Kidney (tissue), 14 donors: ENCODE data around the gene RBP7. TPM values are rescaled to one million over a fixed set of nuclear protein-coding genes. Genes with fewer than 3 reads are reported as not detected.

Experiments
- DNase-seq, 5 donors: peaks; one replicate each; pipeline ENCODE4 v3.0.0-alpha.2; 2013 to 2020
- FAIRE-seq: peaks from 2 replicates; lab custom pipeline; 2012; peaks lifted over from hg19 to GRCh38; lab: Jason Lieb, UNC
- H3K27ac ChIP-seq, 2 donors: one replicate each; pipeline ENCODE4 v1.7.0; 2013; ENCODE audit warnings: low read depth in 2 of 2, low read length in 2 of 2, inconsistent platforms in 1 of 2
- H3K27me3 ChIP-seq: one replicate; pipeline ENCODE4 v1.7.1; 2013; ENCODE audit warnings: low read length, inconsistent platforms; ENCODE audit not compliant: control insufficient read depth, insufficient read depth
- H3K36me3 ChIP-seq, 3 donors: one replicate each; pipeline versions ENCODE4 v1.7.0 to v1.7.1; 2013; ENCODE audit warnings: low read length in 3 of 3, control low read depth in 1 of 3, inconsistent platforms in 1 of 3; ENCODE audit not compliant: insufficient read depth in 3 of 3, control insufficient read depth in 2 of 3
- H3K4me1 ChIP-seq, 3 donors: one replicate each; pipeline versions ENCODE4 v1.7.0 to v1.7.1; 2013; ENCODE audit warnings: low read length in 3 of 3, inconsistent platforms in 1 of 3, low read depth in 1 of 3; ENCODE audit not compliant: control insufficient read depth in 2 of 3, insufficient read depth in 2 of 3
- H3K4me3 ChIP-seq, 3 donors: one replicate each; pipeline versions ENCODE4 v1.7.0 to v1.8.1; 2013; ENCODE audit warnings: low read length in 3 of 3, control low read depth in 1 of 3, inconsistent platforms in 1 of 3
- H3K9ac ChIP-seq, 3 donors: one replicate each; pipeline versions ENCODE4 v1.7.0 to v1.7.1; 2013; ENCODE audit warnings: low read length in 3 of 3, control low read depth in 1 of 3, inconsistent platforms in 1 of 3
- H3K9me3 ChIP-seq, 3 donors: one replicate each; pipeline versions ENCODE4 v1.7.0 to v1.7.1; 2013; ENCODE audit warnings: low read length in 3 of 3, control low read depth in 1 of 3, inconsistent platforms in 1 of 3; ENCODE audit not compliant: control insufficient read depth in 2 of 3, insufficient read depth in 1 of 3
- intact Hi-C: fragments of 100-400 bp; cut with DNase I; formaldehyde crosslinking; loops from one replicate; pipeline ENCODE4 v1.11.1; 2022
- polyA plus RNA-seq: library from polyadenylated mRNA; stranded (reverse); fragments of 350-450 nt; fragmentation: Illumina TruSeq; extraction: RNeasy Lipid Tissue Mini Kit (QIAGEN cat#74804); gene quantifications from one replicate; pipeline ENCODE4 v1.2.3, GENCODE V29; 2014; ENCODE audit warnings: low read depth, low replicate concordance; ENCODE audit not compliant: insufficient read depth
- total RNA-seq: library from RNA; stranded (reverse); fragmentation: NEBNext Ultra II Directional; extraction: Animal tissue kit (Norgen Biotek cat#: 25700); gene quantifications from one replicate; pipeline ENCODE4 v1.2.1, GENCODE V29; 2021
- TF ChIP-seq, protein P1 (sequence below): IDR thresholded peaks from 3 replicates; pipeline ENCODE4 v1.5.1; 2012; ENCODE audit warnings: mild to moderate bottlenecking, moderate library complexity, borderline replicate concordance; ENCODE audit not compliant: insufficient read depth; ENCODE audit errors: extremely low read depth
- donor health status: control.
- donor health status: control.
- donor health status: control.
- donor health status: control.
- donor health status: control.
- donor health status: DM: yes; HTN: yes; CAD: no.
- donor health status: Normal renal cell carcinoma (clear cell type).

The RBP7 gene
- total and polyA plus RNA-seq, 2 donors from 2014 or later = 21.2 to 49.3 TPM

DNA sequence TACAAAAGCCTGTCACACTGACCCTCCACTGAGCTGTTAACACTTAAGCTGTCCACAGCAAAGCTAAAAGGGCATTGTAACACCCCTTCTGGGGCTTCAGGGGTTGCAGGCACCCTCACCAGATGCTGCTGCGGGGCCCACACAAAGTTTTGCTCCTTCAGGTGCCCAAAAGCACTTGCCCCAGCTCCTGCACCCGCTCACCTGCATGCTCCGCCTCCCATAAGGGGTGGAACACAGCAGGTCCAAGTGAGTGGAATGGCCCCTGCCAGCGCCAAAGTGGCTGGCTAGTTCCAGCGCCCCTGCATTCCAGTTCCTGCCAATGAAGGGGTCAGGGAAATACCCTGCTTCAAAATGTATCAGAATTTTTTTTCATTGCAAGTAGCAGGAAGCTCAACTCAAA, 7.3 kb upstream of the RBP7 start:
- H3K27me3 ChIP-seq = no peaks in the 10 kb centered on the region
- no peaks in the 10 kb centered on the region for H3K36me3 ChIP-seq
- H3K9me3 ChIP-seq = no peaks in the 10 kb centered on the region
- no peak overlapping the region for H3K4me3 ChIP-seq
- TF ChIP-seq, protein P1, sequence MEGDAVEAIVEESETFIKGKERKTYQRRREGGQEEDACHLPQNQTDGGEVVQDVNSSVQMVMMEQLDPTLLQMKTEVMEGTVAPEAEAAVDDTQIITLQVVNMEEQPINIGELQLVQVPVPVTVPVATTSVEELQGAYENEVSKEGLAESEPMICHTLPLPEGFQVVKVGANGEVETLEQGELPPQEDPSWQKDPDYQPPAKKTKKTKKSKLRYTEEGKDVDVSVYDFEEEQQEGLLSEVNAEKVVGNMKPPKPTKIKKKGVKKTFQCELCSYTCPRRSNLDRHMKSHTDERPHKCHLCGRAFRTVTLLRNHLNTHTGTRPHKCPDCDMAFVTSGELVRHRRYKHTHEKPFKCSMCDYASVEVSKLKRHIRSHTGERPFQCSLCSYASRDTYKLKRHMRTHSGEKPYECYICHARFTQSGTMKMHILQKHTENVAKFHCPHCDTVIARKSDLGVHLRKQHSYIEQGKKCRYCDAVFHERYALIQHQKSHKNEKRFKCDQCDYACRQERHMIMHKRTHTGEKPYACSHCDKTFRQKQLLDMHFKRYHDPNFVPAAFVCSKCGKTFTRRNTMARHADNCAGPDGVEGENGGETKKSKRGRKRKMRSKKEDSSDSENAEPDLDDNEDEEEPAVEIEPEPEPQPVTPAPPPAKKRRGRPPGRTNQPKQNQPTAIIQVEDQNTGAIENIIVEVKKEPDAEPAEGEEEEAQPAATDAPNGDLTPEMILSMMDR = no peak
- DNase-seq = peak in 1 of 5 donors; percentile 68
- no peak overlapping the region for H3K9ac ChIP-seq
- FAIRE-seq = no peak
- no peak overlapping the region for H3K27ac ChIP-seq
- H3K4me1 ChIP-seq = peaks cover 0 to 4% (median 3%) of the 10 kb centered on the region in 3 donors
- intact Hi-C loops = no loop called here

DNA sequence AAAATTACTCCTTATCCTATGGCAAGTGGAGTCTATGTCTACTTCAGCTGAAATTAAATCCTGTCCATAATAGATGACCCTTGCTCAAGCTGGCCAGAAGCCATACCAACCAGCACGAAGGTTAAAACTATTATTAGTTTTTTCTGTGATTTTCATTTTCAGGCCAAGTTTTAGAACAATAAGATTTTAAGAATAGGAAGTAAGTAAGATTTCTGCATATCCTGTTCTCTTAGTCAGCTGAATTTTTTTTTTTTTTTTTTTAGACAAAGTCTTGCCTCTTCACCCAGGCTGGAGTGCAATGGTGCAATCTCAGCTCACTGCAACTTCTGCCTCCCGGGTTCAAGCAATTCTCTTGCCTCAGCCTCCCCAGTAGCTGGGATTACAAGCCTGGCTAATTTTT, 6.1 kb upstream of the RBP7 start:
- Histone ChIP-seq H3K4me1 (peaks cover 0 to 4% (median 3%) of the 10 kb centered on the region in 3 donors), H3K27me3 (no peaks in the 10 kb centered on the region), H3K27ac (no peak overlapping the region), H3K4me3 (no peak overlapping the region), H3K36me3 (no peaks in the 10 kb centered on the region), H3K9me3 (no peaks in the 10 kb centered on the region), H3K9ac (no peak overlapping the region)
- intact Hi-C loops = no loop called here
- FAIRE-seq = peak; percentile 17
- TF ChIP-seq, protein P1 = no peak
- DNase-seq = peak in 1 of 5 donors; percentile 34

DNA sequence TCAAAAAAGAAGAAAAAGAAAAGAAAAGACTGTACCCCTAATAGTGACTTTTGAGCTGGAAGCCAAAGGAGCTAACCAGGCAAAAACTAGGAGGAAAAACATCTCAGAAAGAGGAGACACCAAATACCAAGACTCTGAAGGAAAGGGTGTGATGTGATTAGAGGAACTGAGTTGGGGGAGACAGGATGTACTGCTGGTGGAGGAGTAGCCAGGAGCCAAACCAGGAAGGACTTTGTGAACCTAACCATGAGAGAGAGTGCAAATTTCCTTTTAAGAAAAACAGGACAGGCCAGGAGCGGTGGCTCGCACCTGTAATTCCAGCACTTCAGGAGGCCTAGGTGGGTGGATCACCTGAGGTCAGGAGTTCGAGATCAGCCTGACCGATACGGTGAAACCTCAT, 4.1 kb upstream of the RBP7 start:
- Histone ChIP-seq H3K9me3 (no peaks in the 10 kb centered on the region), H3K27me3 (peaks cover 5% of the 10 kb centered on the region), H3K9ac (no peak overlapping the region), H3K36me3 (no peaks in the 10 kb centered on the region), H3K27ac (no peak overlapping the region), H3K4me3 (no peak overlapping the region), H3K4me1 (peaks cover 0 to 4% (median 3%) of the 10 kb centered on the region in 3 donors)
- TF ChIP-seq, protein P1 = no peak
- DNase-seq (no peak), FAIRE-seq (no peak)
- intact Hi-C loops = no loop called here

DNA sequence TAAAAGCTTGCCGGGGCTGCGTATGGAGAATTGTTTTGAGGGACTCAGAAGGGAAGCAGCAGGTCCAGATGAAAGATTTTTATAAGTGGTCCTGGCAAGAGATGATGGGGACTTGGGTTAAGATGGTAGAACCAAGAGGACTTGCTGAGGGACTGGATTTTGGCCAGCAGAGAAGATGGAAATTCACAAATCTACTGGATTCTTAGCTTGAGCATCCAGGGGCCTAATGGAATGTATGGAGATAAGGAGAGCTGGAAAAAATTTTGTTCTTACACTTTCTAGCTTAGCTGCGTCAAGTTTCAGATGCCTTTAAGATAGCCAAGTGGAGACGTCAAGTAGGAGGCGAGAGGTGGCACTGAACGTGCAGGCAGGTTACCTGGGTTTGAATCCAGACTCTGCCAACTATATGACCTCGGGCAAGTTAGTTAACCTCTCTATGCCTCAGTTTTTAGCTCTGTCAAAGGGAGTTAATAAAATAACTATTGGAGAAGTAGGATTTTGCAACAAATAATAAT, 3.4 kb upstream of the RBP7 start:
- Histone ChIP-seq H3K27ac (no peak overlapping the region), H3K27me3 (peaks cover 5% of the 10 kb centered on the region), H3K9ac (no peak overlapping the region), H3K36me3 (no peaks in the 10 kb centered on the region), H3K4me1 (peaks cover 0 to 4% (median 3%) of the 10 kb centered on the region in 3 donors), H3K9me3 (no peaks in the 10 kb centered on the region), H3K4me3 (no peak overlapping the region)
- DNase-seq (no peak), FAIRE-seq (no peak)
- TF ChIP-seq, protein P1 = no peak
- intact Hi-C loops = no loop called here
